NCI-H526 treated with DMSO at 0.1 percent for 48 hours (cell line): ENCODE measurements around the gene MORC3.
A peak's percentile ranks its signal among the peaks of the same experiment; 100 is the strongest.
"Not testable (repeated sequence)": the region's sequence is repeated elsewhere in the genome, so short reads cannot be mapped to it uniquely, and the experiment has no call there.

Experiments used
- DNase-seq: peaks from one replicate; lab custom pipeline; 2025; lab: John Stamatoyannopoulos, UW

Gene MORC3

GRCh38 chr21:36325373-36326010 is 5.5 kb downstream of the MORC3 start:
- DNase-seq = no peak

- peak; percentile 42 for DNase-seq
Measured at GRCh38 chr21:36330904-36331303, 10.9 kb downstream of the MORC3 start.

GRCh38 chr21:36337099-36337509 is 17.1 kb downstream of the MORC3 start:
- no peak for DNase-seq

GRCh38 chr21:36338975-36339374 is 19.0 kb downstream of the MORC3 start:
- no peak for DNase-seq

- DNase-seq = not testable (repeated sequence)
Measured at GRCh38 chr21:36342581-36342980, 22.6 kb downstream of the MORC3 start.

GRCh38 chr21:36344931-36345330 is 24.9 kb downstream of the MORC3 start:
- no peak for DNase-seq

- peak; percentile 83 for DNase-seq
Measured at GRCh38 chr21:36347278-36347961, 27.4 kb downstream of the MORC3 start.

- DNase-seq = no peak
Measured at GRCh38 chr21:36347962-36348328, 27.9 kb downstream of the MORC3 start.

GRCh38 chr21:36349315-36349714 is 29.3 kb downstream of the MORC3 start:
- DNase-seq = no peak

GRCh38 chr21:36350282-36350910 is 30.4 kb downstream of the MORC3 start:
- no peak for DNase-seq

GRCh38 chr21:36354918-36355680 is 35.1 kb downstream of the MORC3 start:
- no peak for DNase-seq

GRCh38 chr21:36355868-36356267 is 35.9 kb downstream of the MORC3 start:
- no peak for DNase-seq

GRCh38 chr21:36359185-36359584 is 39.2 kb downstream of the MORC3 start:
- no peak for DNase-seq

GRCh38 chr21:36369064-36369685 is 49.2 kb downstream of the MORC3 start:
- no peak for DNase-seq

GRCh38 chr21:36375994-36376393 is 56.0 kb downstream of the MORC3 start:
- no peak for DNase-seq

GRCh38 chr21:36377391-36377842 is 57.4 kb downstream of the MORC3 start:
- DNase-seq = no peak

GRCh38 chr21:36379251-36379650 is 59.3 kb downstream of the MORC3 start:
- no peak for DNase-seq

GRCh38 chr21:36381841-36382589 is 62.0 kb downstream of the MORC3 start:
- DNase-seq = no peak

GRCh38 chr21:36382722-36383121 is 62.7 kb downstream of the MORC3 start:
- not testable (repeated sequence) for DNase-seq

GRCh38 chr21:36384885-36385232 is 64.9 kb downstream of the MORC3 start:
- no peak for DNase-seq

- peak; percentile 35 for DNase-seq
Measured at GRCh38 chr21:36385233-36386030, 65.4 kb downstream of the MORC3 start, which contains the start of gene CHAF1B. Gene CHAF1B (plus strand): TSS chr21:36385392. CDS start chr21:36386137, 745 bp downstream.
